H9 (cell line): Measurements from ENCODE around the gene YAE1. TPM values are rescaled to one million over a fixed set of nuclear protein-coding genes. Genes with fewer than 3 reads are reported as not detected.

Source experiments
- DNase-seq: peaks from one replicate; pipeline ENCODE4 v3.0.0-alpha.2; 2017
- H2AFZ ChIP-seq: one replicate; pipeline ENCODE4 v1.6.1; 2013; ENCODE audit warnings: mild to moderate bottlenecking, low read length, control low read depth, moderate library complexity
- H2AK5ac ChIP-seq: 2 replicates; pipeline ENCODE4 v1.6.1; 2013; ENCODE audit warnings: low read length, control low read depth, mixed read lengths; ENCODE audit not compliant: insufficient read length
- H2BK120ac ChIP-seq: one replicate; pipeline ENCODE4 v1.6.1; 2013; ENCODE audit warnings: low read depth, mild to moderate bottlenecking, low read length, control low read depth, inconsistent platforms; ENCODE audit not compliant: poor library complexity, severe bottlenecking
- H2BK12ac ChIP-seq: 2 replicates; pipeline ENCODE4 v1.6.1; 2013; ENCODE audit warnings: low read length, control low read depth, mixed read lengths, low read depth; ENCODE audit not compliant: insufficient read length
- H2BK15ac ChIP-seq: 2 replicates; pipeline ENCODE4 v1.6.1; 2013; ENCODE audit warnings: low read depth, low read length, control low read depth
- H2BK20ac ChIP-seq: one replicate; pipeline ENCODE4 v1.6.1; 2013; ENCODE audit warnings: low read depth, mild to moderate bottlenecking, low read length, control low read depth, inconsistent platforms; ENCODE audit not compliant: poor library complexity, severe bottlenecking
- H2BK5ac ChIP-seq: 2 replicates; pipeline ENCODE4 v1.6.1; 2013; ENCODE audit warnings: low read length, control low read depth, mixed read lengths; ENCODE audit not compliant: insufficient read length
- H3K14ac ChIP-seq: 2 replicates; pipeline ENCODE4 v1.6.1; 2013; ENCODE audit warnings: low read length, control low read depth; ENCODE audit not compliant: insufficient read depth
- H3K18ac ChIP-seq: 2 replicates; pipeline ENCODE4 v1.6.1; 2013; ENCODE audit warnings: low read depth, mild to moderate bottlenecking, mixed read lengths, low read length, control low read depth; ENCODE audit not compliant: insufficient read length
- H3K23ac ChIP-seq: 2 replicates; pipeline ENCODE4 v1.6.1; 2013; ENCODE audit warnings: low read length, control low read depth, mixed read lengths, low read depth; ENCODE audit not compliant: insufficient read length
- H3K23me2 ChIP-seq: 2 replicates; pipeline ENCODE4 v1.6.1; 2013; ENCODE audit warnings: low read depth, mild to moderate bottlenecking, mixed read lengths, low read length, control low read depth; ENCODE audit not compliant: insufficient read length, poor library complexity, severe bottlenecking
- H3K27ac ChIP-seq: 2 replicates; pipeline ENCODE4 v1.5.1; 2013; ENCODE audit warnings: low read length, control low read depth, mixed read lengths, low read depth; ENCODE audit not compliant: insufficient read length
- H3K27me3 ChIP-seq: 2 replicates; pipeline ENCODE4 v1.6.1; 2013; ENCODE audit warnings: low read length, control low read depth, inconsistent platforms; ENCODE audit not compliant: insufficient read depth
- H3K4ac ChIP-seq: 2 replicates; pipeline ENCODE4 v1.6.1; 2013; ENCODE audit warnings: low read depth, mild to moderate bottlenecking, control low read depth, inconsistent platforms, low read length, moderate library complexity
- H3K4me1 ChIP-seq: 2 replicates; pipeline ENCODE4 v1.6.1; 2013; ENCODE audit warnings: low read length, control low read depth, inconsistent platforms; ENCODE audit not compliant: insufficient read depth
- H3K4me2 ChIP-seq: 2 replicates; pipeline ENCODE4 v1.6.1; 2013; ENCODE audit warnings: low read length, control low read depth, mixed read lengths; ENCODE audit not compliant: insufficient read length, insufficient read depth
- H3K56ac ChIP-seq: 2 replicates; pipeline ENCODE4 v1.6.1; 2013; ENCODE audit warnings: low read depth, mild to moderate bottlenecking, mixed read lengths, low read length, control low read depth; ENCODE audit not compliant: insufficient read length
- H3K79me1 ChIP-seq: 2 replicates; pipeline ENCODE4 v1.6.1; 2013; ENCODE audit warnings: low read depth, mild to moderate bottlenecking, moderate library complexity, low read length, control low read depth, inconsistent platforms; ENCODE audit not compliant: insufficient read depth, poor library complexity, severe bottlenecking
- H3K79me2 ChIP-seq: 2 replicates; pipeline ENCODE4 v1.6.1; 2013; ENCODE audit warnings: low read length, control low read depth, inconsistent platforms; ENCODE audit not compliant: insufficient read depth
- H3K9ac ChIP-seq: 2 replicates; pipeline ENCODE4 v1.6.1; 2013; ENCODE audit warnings: low read length, control low read depth, mixed read lengths; ENCODE audit not compliant: insufficient read length; ENCODE audit errors: extremely low read depth
- H3K9me3 ChIP-seq: one replicate; pipeline ENCODE4 v1.6.1; 2013; ENCODE audit warnings: low read depth, low read length, inconsistent platforms; ENCODE audit not compliant: control insufficient read depth
- H3T11ph ChIP-seq: one replicate; pipeline ENCODE4 v1.6.1; 2013; ENCODE audit warnings: mild to moderate bottlenecking, low read length, control low read depth, inconsistent platforms
- H4K20me1 ChIP-seq: one replicate; pipeline ENCODE4 v1.6.1; 2013; ENCODE audit not compliant: control insufficient read depth, insufficient read length, insufficient read depth
- H4K5ac ChIP-seq: 2 replicates; pipeline ENCODE4 v1.6.1; 2013; ENCODE audit warnings: low read depth, mild to moderate bottlenecking, mixed read lengths, low read length, control low read depth; ENCODE audit not compliant: insufficient read length
- H4K8ac ChIP-seq: replicated peaks from 2 replicates; pipeline ENCODE4 v1.6.1; 2013; ENCODE audit warnings: low read length, control low read depth, mixed read lengths, low read depth; ENCODE audit not compliant: insufficient read length
- H4K91ac ChIP-seq: 2 replicates; pipeline ENCODE4 v1.6.1; 2013; ENCODE audit warnings: low read depth, mild to moderate bottlenecking, moderate library complexity, mixed read lengths, low read length, control low read depth; ENCODE audit not compliant: insufficient read length
- H3K27ac Mint-ChIP-seq, 3 experiments: 2 replicates in 2 of 3; 3 replicates in 1 of 3; pipeline ENCODE4 v1.8.0; 2020 to 2021; ENCODE audit warnings: mixed read lengths in 3 of 3, mild to moderate bottlenecking in 1 of 3, moderate library complexity in 1 of 3
- H3K27me3 Mint-ChIP-seq: 2 replicates; pipeline ENCODE4 v1.8.0; 2021; ENCODE audit warnings: low read depth, mild to moderate bottlenecking, moderate library complexity, mixed read lengths
- H3K36me3 Mint-ChIP-seq, 3 experiments: 2 replicates in 2 of 3; 3 replicates in 1 of 3; pipeline ENCODE4 v1.8.0; 2020 to 2021; ENCODE audit warnings: low read depth in 3 of 3, mixed read lengths in 3 of 3; ENCODE audit not compliant: insufficient read depth in 1 of 3
- H3K4me1 Mint-ChIP-seq, 2 experiments: 2 replicates each; pipeline ENCODE4 v1.8.0; 2020; ENCODE audit warnings: mixed read lengths in 2 of 2
- H3K4me3 Mint-ChIP-seq, 2 experiments: 2 replicates in 1 of 2; 3 replicates in 1 of 2; pipeline ENCODE4 v1.8.0; 2020 to 2021; ENCODE audit warnings: mild to moderate bottlenecking in 2 of 2, mixed read lengths in 2 of 2, moderate library complexity in 1 of 2
- H3K9me3 Mint-ChIP-seq, 2 experiments: 2 replicates in 1 of 2; 3 replicates in 1 of 2; pipeline ENCODE4 v1.8.0; 2020; ENCODE audit warnings: mild to moderate bottlenecking in 2 of 2, mixed read lengths in 2 of 2, moderate library complexity in 1 of 2
- CTCF ChIP-seq: fragments of 200-600 bp; sonication (generic); conservative IDR thresholded peaks from 3 replicates; pipeline ENCODE4 v1.8.0; 2021; ENCODE audit warnings: antibody characterized with exemption, mild to moderate bottlenecking
- WGBS: extraction: QIAGEN DNeasy Blood & Tissue Kit; methylation state at CpG from one replicate; pipeline ENCODE4 v1.1.7; 2013; ENCODE audit warnings: missing lambda C conversion rate, low lambda C conversion rate, mixed read lengths; ENCODE audit not compliant: insufficient read length; ENCODE audit errors: extremely low coverage; 5-methylcytosine and 5-hydroxymethylcytosine counted together
- total RNA-seq: library from RNA; stranded (reverse); gene quantifications from 2 replicates; pipeline ENCODE4 v1.2.1, GENCODE V29; 2021

Gene YAE1
- total RNA-seq, 1 experiment from 2014 or later = 28.8 TPM

- no peak overlapping the region for H3K27ac Mint-ChIP-seq
- Histone ChIP-seq H4K91ac (no peak overlapping the region), H3K27ac (no peak overlapping the region), H2BK120ac (no peak overlapping the region), H3K79me2 (no peaks in the 10 kb centered on the region), H3T11ph (no peak overlapping the region), H2AFZ (no peak overlapping the region), H3K4me1 (no peaks in the 10 kb centered on the region; the same call in 1 of the 2 replicates), H4K8ac (no peak overlapping the region), H3K23ac (no peak overlapping the region), H2BK5ac (no peak overlapping the region), H2BK20ac (no peak overlapping the region), H3K9ac (no peak overlapping the region), H3K4ac (no peak overlapping the region), H2BK15ac (no peak overlapping the region), H3K18ac (no peak overlapping the region), H3K56ac (no peak overlapping the region), H3K9me3 (no peaks in the 10 kb centered on the region), H2AK5ac (no peak overlapping the region), H3K27me3 (no peaks in the 10 kb centered on the region; the same call in 1 of the 2 replicates), H3K79me1 (no peaks in the 10 kb centered on the region), H3K23me2 (peaks cover 2% of the 10 kb centered on the region), H3K14ac (no peak overlapping the region), H4K5ac (no peak overlapping the region), H2BK12ac (no peak overlapping the region), H4K20me1 (no peaks in the 10 kb centered on the region), H3K4me2 (no peak overlapping the region)
- H3K4me3 Mint-ChIP-seq = no peak overlapping the region
- no CpG with 5 or more reads among the region's 4 CpGs for WGBS
- H3K9me3 Mint-ChIP-seq = no peaks in the 10 kb centered on the region
- no peak for TF ChIP-seq CTCF
- peaks cover 20% of the 10 kb centered on the region for H3K27me3 Mint-ChIP-seq
- H3K36me3 Mint-ChIP-seq = no peaks in the 10 kb centered on the region
- H3K4me1 Mint-ChIP-seq = peaks cover 3 to 12% of the 10 kb centered on the region in 2 experiments
- no peak for DNase-seq
Measured at GRCh38 chr7:39613577-39613976, 47.4 kb downstream of the YAE1 start.
